ENCODE results near the gene SUPT3H. TPM values are rescaled to one million over a fixed set of nuclear protein-coding genes. Genes with fewer than 3 reads are reported as not detected.
A peak's percentile ranks its signal among the peaks of the same experiment; 100 is the strongest.

SUPT3H gene
- total RNA-seq (5.7 TPM), polyA plus RNA-seq (1 to 10 TPM; 4.8 to 7.8 (median 6.1) TPM)

GRCh38 chr6:45377554-45378333 is at the start of gene SUPT3H:
TSS of gene SUPT3H (minus strand) at chr6:45377934.
- H3K36me3 ChIP-seq (ENCODE audit: control insufficient read depth, insufficient read depth, low read length) = no peaks in the 10 kb centered on the region
- H3K9me3 ChIP-seq (ENCODE audit: control insufficient read depth in 2 of 2, low read length in 2 of 2) = no peaks in the 10 kb centered on the region
- ATAC-seq (ENCODE audit: low read depth in 2 of 2) (peak; percentile 86 to 87), DNase-seq (peak; percentile 88 to 94 (median 89))
- H3K4me3 Mint-ChIP-seq = peak within 1 kb of the TSS; percentile 88 to 99 (median 97)
- H3K27me3 ChIP-seq (ENCODE audit: control insufficient read depth, insufficient read depth, low read length) = no peaks in the 10 kb centered on the region
- no peaks in the 10 kb centered on the region for H3K36me3 Mint-ChIP-seq
- H3K4me3 ChIP-seq (ENCODE audit: low read depth, low read length) = peak within 1 kb of the TSS; percentile 98
- H3K27ac ChIP-seq (ENCODE audit: insufficient read depth, low read length, poor library complexity, severe bottlenecking) = peak within 1 kb of the TSS; percentile 96
- H3K9me3 Mint-ChIP-seq = peaks cover 0 to 1% (median 0%) of the 10 kb centered on the region in 7 donors
- H3K4me1 Mint-ChIP-seq = peaks cover 15 to 25% (median 17%) of the 10 kb centered on the region in 4 donors
- peak within 1 kb of the TSS; percentile 96 to 100 (median 98) for H3K27ac Mint-ChIP-seq
- H3K27me3 Mint-ChIP-seq = peaks cover 4% of the 10 kb centered on the region
- H3K4me1 ChIP-seq (ENCODE audit: control insufficient read depth, insufficient read depth, low read length, poor library complexity, severe bottlenecking) = peaks cover 17% of the 10 kb centered on the region

- Histone ChIP-seq H3K27ac (ENCODE audit: insufficient read depth, low read length, poor library complexity, severe bottlenecking) (no peak overlapping the region), H3K4me3 (ENCODE audit: low read depth, low read length) (peak overlapping the region; percentile 58), H3K27me3 (ENCODE audit: control insufficient read depth, insufficient read depth, low read length) (no peaks in the 10 kb centered on the region), H3K9me3 (ENCODE audit: control insufficient read depth in 2 of 2, low read length in 2 of 2) (no peaks in the 10 kb centered on the region), H3K36me3 (ENCODE audit: control insufficient read depth, insufficient read depth, low read length) (no peaks in the 10 kb centered on the region), H3K4me1 (ENCODE audit: control insufficient read depth, insufficient read depth, low read length, poor library complexity, severe bottlenecking) (peaks cover 32% of the 10 kb centered on the region)
- peak overlapping the region in 2 of 4 donors; percentile 21 to 90 for H3K4me3 Mint-ChIP-seq
- DNase-seq = no peak
- peaks cover 17% of the 10 kb centered on the region for H3K27me3 Mint-ChIP-seq
- H3K27ac Mint-ChIP-seq = no peak overlapping the region
- peaks cover 23 to 60% (median 38%) of the 10 kb centered on the region in 4 donors for H3K4me1 Mint-ChIP-seq
- H3K36me3 Mint-ChIP-seq = no peaks in the 10 kb centered on the region
- peaks cover 0 to 2% (median 0%) of the 10 kb centered on the region in 7 donors for H3K9me3 Mint-ChIP-seq
- no peak for ATAC-seq (ENCODE audit: low read depth in 2 of 2)
Measured at GRCh38 chr6:45426251-45426650, 48.5 kb upstream of the SUPT3H start.

- peak overlapping the region; percentile 68 for H3K27ac ChIP-seq (ENCODE audit: insufficient read depth, low read length, poor library complexity, severe bottlenecking)
- no peaks in the 10 kb centered on the region for H3K27me3 ChIP-seq (ENCODE audit: control insufficient read depth, insufficient read depth, low read length)
Measured at GRCh38 chr6:45424451-45424861, 46.7 kb upstream of the SUPT3H start.

GRCh38 chr6:45423824-45424450 is 46.2 kb upstream of the SUPT3H start:
- peaks cover 36% of the 10 kb centered on the region for H3K27me3 Mint-ChIP-seq
- Histone ChIP-seq H3K27me3 (ENCODE audit: control insufficient read depth, insufficient read depth, low read length) (no peaks in the 10 kb centered on the region), H3K4me1 (ENCODE audit: control insufficient read depth, insufficient read depth, low read length, poor library complexity, severe bottlenecking) (peaks cover 53% of the 10 kb centered on the region), H3K27ac (ENCODE audit: insufficient read depth, low read length, poor library complexity, severe bottlenecking) (peak overlapping the region; percentile 68), H3K4me3 (ENCODE audit: low read depth, low read length) (peak overlapping the region; percentile 58), H3K36me3 (ENCODE audit: control insufficient read depth, insufficient read depth, low read length) (no peaks in the 10 kb centered on the region), H3K9me3 (ENCODE audit: control insufficient read depth in 2 of 2, low read length in 2 of 2) (no peaks in the 10 kb centered on the region)
- peaks cover 0 to 2% (median 0%) of the 10 kb centered on the region in 7 donors for H3K9me3 Mint-ChIP-seq
- H3K27ac Mint-ChIP-seq = peak overlapping the region; percentile 13 to 57 (median 25)
- ATAC-seq (ENCODE audit: low read depth in 2 of 2) = no peak
- H3K36me3 Mint-ChIP-seq = no peaks in the 10 kb centered on the region
- H3K4me1 Mint-ChIP-seq = peaks cover 20 to 67% (median 40%) of the 10 kb centered on the region in 4 donors
- peak overlapping the region; percentile 83 to 96 (median 92) for H3K4me3 Mint-ChIP-seq
- no peak for DNase-seq

More at GRCh38 chr6:45424451-45424861, 46.7 kb upstream of the SUPT3H start:
- H3K36me3 Mint-ChIP-seq = no peaks in the 10 kb centered on the region
- Histone ChIP-seq H3K4me1 (ENCODE audit: control insufficient read depth, insufficient read depth, low read length, poor library complexity, severe bottlenecking) (peaks cover 50% of the 10 kb centered on the region), H3K4me3 (ENCODE audit: low read depth, low read length) (peak overlapping the region; percentile 58), H3K9me3 (ENCODE audit: control insufficient read depth in 2 of 2, low read length in 2 of 2) (no peaks in the 10 kb centered on the region), H3K36me3 (ENCODE audit: control insufficient read depth, insufficient read depth, low read length) (no peaks in the 10 kb centered on the region)
- peaks cover 20 to 66% (median 39%) of the 10 kb centered on the region in 4 donors for H3K4me1 Mint-ChIP-seq
- ATAC-seq (ENCODE audit: low read depth in 2 of 2) (no peak), DNase-seq (no peak)
- peak overlapping the region; percentile 13 to 57 (median 25) for H3K27ac Mint-ChIP-seq
- peaks cover 31% of the 10 kb centered on the region for H3K27me3 Mint-ChIP-seq
- H3K9me3 Mint-ChIP-seq = peaks cover 0 to 2% (median 0%) of the 10 kb centered on the region in 7 donors
- H3K4me3 Mint-ChIP-seq = peak overlapping the region; percentile 76 to 95 (median 86)

- no peaks in the 10 kb centered on the region for H3K27me3 ChIP-seq (ENCODE audit: control insufficient read depth, insufficient read depth, low read length)
- Mint-ChIP-seq H3K27ac (peak overlapping the region; percentile 21 to 90 (median 81)), H3K27me3 (peaks cover 39% of the 10 kb centered on the region), H3K36me3 (no peaks in the 10 kb centered on the region), H3K4me1 (peaks cover 18 to 60% (median 34%) of the 10 kb centered on the region in 4 donors), H3K4me3 (peak overlapping the region; percentile 90 to 96 (median 94)), H3K9me3 (peaks cover 0 to 2% (median 0%) of the 10 kb centered on the region in 7 donors)
- no peaks in the 10 kb centered on the region for H3K9me3 ChIP-seq (ENCODE audit: control insufficient read depth in 2 of 2, low read length in 2 of 2)
- peak; percentile 0 to 9 for ATAC-seq (ENCODE audit: low read depth in 2 of 2)
- peak overlapping the region; percentile 68 for H3K27ac ChIP-seq (ENCODE audit: insufficient read depth, low read length, poor library complexity, severe bottlenecking)
- H3K4me1 ChIP-seq (ENCODE audit: control insufficient read depth, insufficient read depth, low read length, poor library complexity, severe bottlenecking) = peaks cover 53% of the 10 kb centered on the region
- peak in 1 of 3 donors; percentile 30 for DNase-seq
- H3K4me3 ChIP-seq (ENCODE audit: low read depth, low read length) = peak overlapping the region; percentile 51
- H3K36me3 ChIP-seq (ENCODE audit: control insufficient read depth, insufficient read depth, low read length) = no peaks in the 10 kb centered on the region
Measured at GRCh38 chr6:45423111-45423823, 45.5 kb upstream of the SUPT3H start.

GRCh38 chr6:45422503-45423110 is 44.9 kb upstream of the SUPT3H start:
- DNase-seq = peak; percentile 44 to 67 (median 66)
- H3K4me3 Mint-ChIP-seq = peak overlapping the region; percentile 90 to 96 (median 94)

More at GRCh38 chr6:45422503-45423110, 44.9 kb upstream of the SUPT3H start:
- H3K4me1 Mint-ChIP-seq = peaks cover 18 to 54% (median 29%) of the 10 kb centered on the region in 4 donors
- no peaks in the 10 kb centered on the region for H3K36me3 Mint-ChIP-seq
- peak overlapping the region; percentile 53 for H3K4me3 ChIP-seq (ENCODE audit: low read depth, low read length)
- no peaks in the 10 kb centered on the region for H3K9me3 ChIP-seq (ENCODE audit: control insufficient read depth in 2 of 2, low read length in 2 of 2)
- peaks cover 46% of the 10 kb centered on the region for H3K27me3 Mint-ChIP-seq
- H3K27me3 ChIP-seq (ENCODE audit: control insufficient read depth, insufficient read depth, low read length) = no peaks in the 10 kb centered on the region
- no peaks in the 10 kb centered on the region for H3K36me3 ChIP-seq (ENCODE audit: control insufficient read depth, insufficient read depth, low read length)
- peaks cover 0 to 2% (median 0%) of the 10 kb centered on the region in 7 donors for H3K9me3 Mint-ChIP-seq
- H3K27ac ChIP-seq (ENCODE audit: insufficient read depth, low read length, poor library complexity, severe bottlenecking) = peak overlapping the region; percentile 68
- peaks cover 53% of the 10 kb centered on the region for H3K4me1 ChIP-seq (ENCODE audit: control insufficient read depth, insufficient read depth, low read length, poor library complexity, severe bottlenecking)
- peak; percentile 43 to 44 for ATAC-seq (ENCODE audit: low read depth in 2 of 2)
- H3K27ac Mint-ChIP-seq = peak overlapping the region; percentile 81 to 90 (median 86)

All from CD4-positive, CD25-positive, alpha-beta regulatory T cell (primary cell).